Measurements from ENCODE around the gene HSPB6. TPM values are rescaled to one million over a fixed set of nuclear protein-coding genes. Genes with fewer than 3 reads are reported as not detected.

The HSPB6 gene
- total RNA-seq, 1 donor from 2014 or later: 21.7 TPM

DNA sequence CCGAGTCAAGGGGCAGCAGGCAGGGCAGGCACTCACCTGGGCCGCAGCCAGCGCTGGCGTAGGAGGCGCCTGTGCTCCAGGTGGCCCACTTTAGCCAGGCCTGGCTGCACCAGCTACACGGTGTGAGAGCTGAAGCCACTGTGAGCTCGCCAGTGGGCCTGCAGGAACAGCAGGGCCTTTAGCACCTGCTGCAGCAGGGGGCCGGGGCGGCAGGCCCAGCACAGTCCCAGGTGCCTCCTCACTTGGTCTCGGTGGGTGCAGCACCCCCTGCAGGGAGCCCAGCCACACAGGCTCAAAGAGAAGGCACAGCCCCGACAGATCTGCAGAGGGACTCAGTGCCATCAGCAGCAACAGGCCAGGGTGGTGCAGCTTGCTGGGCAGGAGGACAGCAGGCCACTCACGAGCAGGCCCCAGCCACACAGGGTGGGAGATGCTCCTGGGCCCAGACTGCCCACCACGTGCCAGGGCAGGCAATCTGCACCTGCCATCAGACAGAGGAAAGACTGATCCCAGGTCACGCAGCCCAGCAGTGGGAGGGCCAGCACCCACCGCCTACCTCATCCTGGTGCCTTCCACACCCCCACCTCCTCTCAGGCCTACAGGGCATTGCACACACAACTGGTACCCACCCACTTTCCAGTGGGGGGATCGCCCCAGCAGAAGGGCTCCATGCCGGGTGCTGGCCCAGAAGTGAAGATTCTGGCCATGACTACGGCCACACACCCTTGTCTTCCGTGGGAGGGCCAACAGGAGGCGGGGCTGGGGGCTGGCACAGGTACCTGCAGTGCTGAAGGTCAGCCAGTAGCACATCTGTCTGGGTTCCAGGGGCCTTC is 34.4 kb upstream of the HSPB6 start:
- H3K4me1 Mint-ChIP-seq: no peaks in the 10 kb centered on the region
- no peak for DNase-seq (ENCODE audit: low spot score in 2 of 2, unreplicated experiment in 2 of 2)
- TF ChIP-seq, protein P1, sequence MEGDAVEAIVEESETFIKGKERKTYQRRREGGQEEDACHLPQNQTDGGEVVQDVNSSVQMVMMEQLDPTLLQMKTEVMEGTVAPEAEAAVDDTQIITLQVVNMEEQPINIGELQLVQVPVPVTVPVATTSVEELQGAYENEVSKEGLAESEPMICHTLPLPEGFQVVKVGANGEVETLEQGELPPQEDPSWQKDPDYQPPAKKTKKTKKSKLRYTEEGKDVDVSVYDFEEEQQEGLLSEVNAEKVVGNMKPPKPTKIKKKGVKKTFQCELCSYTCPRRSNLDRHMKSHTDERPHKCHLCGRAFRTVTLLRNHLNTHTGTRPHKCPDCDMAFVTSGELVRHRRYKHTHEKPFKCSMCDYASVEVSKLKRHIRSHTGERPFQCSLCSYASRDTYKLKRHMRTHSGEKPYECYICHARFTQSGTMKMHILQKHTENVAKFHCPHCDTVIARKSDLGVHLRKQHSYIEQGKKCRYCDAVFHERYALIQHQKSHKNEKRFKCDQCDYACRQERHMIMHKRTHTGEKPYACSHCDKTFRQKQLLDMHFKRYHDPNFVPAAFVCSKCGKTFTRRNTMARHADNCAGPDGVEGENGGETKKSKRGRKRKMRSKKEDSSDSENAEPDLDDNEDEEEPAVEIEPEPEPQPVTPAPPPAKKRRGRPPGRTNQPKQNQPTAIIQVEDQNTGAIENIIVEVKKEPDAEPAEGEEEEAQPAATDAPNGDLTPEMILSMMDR (IDR thresholded peaks at IDR 0.05; ENCODE audit: unreplicated experiment): no peak
- H3K27ac Mint-ChIP-seq: no peak overlapping the region
- no peaks in the 10 kb centered on the region for H3K36me3 Mint-ChIP-seq
- peaks cover 23% of the 10 kb centered on the region for H3K27me3 Mint-ChIP-seq (ENCODE audit: low read depth)
- no peaks in the 10 kb centered on the region for H3K9me3 Mint-ChIP-seq
- no peak overlapping the region for H3K4me3 Mint-ChIP-seq

DNA sequence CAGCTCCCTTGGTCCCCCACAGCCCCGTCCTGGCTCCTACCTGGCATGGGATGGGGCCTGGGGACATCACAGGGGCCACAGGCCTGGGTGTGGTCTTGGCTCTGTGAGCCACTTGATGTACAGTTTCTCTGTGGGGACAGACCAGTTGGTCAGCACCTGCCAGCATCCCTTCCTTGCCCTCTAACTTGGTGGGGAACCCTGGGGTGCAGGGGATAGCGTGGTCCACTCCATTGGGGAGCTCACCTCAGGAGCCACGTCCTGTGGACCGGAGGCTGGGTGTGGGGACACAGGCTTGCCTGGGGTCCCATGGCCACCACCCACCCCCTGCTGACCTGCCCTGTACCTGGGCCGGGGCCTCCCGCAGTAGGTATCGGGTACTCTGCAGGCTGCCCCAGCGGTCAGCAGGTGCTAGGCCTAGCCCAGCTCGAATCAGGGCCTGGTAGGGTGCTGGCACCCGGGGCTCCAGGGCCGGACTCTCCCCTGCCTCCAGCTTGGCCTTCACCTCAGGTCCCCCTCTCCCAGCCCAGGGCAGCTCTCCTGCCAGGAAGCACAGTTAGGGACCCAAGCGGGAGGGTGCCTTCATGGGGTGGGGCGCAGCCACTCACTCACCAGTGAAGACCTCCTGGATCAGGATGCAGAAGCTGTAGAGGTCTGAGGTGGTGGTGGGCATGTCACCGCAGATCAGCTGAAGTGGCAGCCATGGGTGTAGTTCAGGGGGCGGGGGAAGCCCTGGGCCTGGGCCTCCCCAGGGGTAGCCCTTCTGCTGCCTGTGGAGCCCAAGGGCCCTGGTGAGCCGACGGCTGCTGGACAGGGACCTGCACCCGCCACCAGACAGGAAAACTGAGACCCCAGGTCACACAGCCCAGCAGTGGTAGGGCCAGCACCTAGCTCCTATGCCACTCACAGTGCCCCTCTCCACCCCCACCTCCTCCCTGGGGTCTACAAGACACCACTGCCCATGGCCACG is 33.4 kb upstream of the HSPB6 start:
- no peak overlapping the region for H3K4me3 Mint-ChIP-seq
- H3K27me3 Mint-ChIP-seq (ENCODE audit: low read depth): peaks cover 14% of the 10 kb centered on the region
- TF ChIP-seq, protein P1 (IDR thresholded peaks at IDR 0.05; ENCODE audit: unreplicated experiment): no peak
- no peak for DNase-seq (ENCODE audit: low spot score in 2 of 2, unreplicated experiment in 2 of 2)
- H3K36me3 Mint-ChIP-seq: no peaks in the 10 kb centered on the region
- no peaks in the 10 kb centered on the region for H3K9me3 Mint-ChIP-seq
- H3K27ac Mint-ChIP-seq: no peak overlapping the region
- no peaks in the 10 kb centered on the region for H3K4me1 Mint-ChIP-seq

DNA sequence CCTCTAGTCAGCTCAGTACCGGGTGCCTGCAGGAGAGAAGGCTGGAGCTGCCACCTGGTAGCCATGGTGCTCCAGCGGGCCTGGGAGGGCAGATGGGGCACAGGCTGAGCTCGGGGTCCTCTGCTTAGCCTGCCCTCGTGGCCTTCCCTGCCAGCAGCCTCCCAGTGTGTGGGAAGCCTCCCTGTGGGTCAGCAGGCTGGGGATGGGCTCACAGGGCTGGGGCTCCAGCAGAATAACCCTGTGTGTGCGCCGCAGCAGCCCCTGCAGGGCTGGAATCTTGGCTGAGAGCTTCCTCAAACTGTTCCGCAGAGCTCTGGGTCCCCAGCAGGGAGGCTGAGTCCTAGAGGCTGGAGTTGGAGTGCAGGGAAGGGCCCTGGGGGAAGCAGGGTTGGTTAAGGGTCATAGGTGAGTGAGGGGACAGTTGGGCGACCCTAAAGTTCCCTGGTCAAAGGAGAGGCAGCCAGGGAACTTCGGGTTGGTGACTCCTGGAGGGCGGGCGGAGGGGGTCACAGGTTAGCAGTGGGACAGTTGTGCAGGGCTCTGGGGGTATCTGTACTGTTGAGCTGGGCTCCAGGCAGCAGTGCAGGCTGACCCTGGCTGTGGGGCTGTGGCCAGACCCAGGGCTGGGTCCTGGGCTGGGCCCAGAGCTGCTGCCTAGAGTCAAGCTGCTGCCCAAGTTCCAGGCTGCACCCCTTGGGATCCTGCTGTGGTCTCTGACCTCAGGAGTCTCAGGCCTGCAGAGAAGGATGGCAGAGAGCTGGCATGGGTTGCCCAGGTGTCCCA is 32.6 kb upstream of the HSPB6 start:
- Mint-ChIP-seq H3K27me3 (ENCODE audit: low read depth) (peaks cover 7% of the 10 kb centered on the region), H3K27ac (no peak overlapping the region), H3K4me1 (no peaks in the 10 kb centered on the region), H3K4me3 (no peak overlapping the region), H3K9me3 (no peaks in the 10 kb centered on the region), H3K36me3 (no peaks in the 10 kb centered on the region)
- DNase-seq (ENCODE audit: low spot score in 2 of 2, unreplicated experiment in 2 of 2): no peak
- TF ChIP-seq, protein P1 (IDR thresholded peaks at IDR 0.05; ENCODE audit: unreplicated experiment): no peak

DNA sequence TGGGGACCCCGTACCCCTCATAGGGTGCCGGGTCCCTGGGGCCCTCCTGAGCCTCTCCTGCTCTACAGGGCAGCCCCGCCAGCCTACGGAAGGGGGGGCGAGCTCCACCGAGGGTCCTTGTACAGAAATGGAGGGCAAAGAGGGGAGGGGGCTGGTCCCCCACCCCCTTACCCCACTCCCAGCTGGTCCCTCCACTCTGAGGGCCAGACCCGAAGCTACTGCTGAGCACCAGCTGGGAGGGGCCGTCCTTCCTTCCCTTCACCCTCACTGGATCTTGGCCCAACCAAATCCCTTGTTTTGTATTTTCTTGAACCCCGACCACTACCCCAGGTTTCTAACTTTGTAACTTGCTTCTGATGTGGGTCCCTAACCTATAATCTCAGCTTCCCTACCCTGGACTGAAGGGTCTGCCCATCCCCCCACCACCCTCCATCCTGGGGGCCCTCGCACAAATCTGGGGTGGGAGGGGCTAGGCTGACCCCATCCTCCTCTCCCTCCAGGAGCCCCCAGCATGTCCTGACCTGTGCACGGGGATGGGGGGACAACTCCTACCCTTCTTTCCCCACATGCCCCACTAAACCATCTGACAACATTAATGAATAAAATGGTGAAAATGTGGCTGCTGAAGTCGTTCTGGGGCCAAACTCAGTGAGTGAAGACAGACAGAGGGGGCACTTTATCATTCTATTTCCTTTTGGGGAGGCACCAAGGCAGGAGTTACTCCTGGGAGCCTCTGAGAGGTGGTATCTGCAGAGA is 31.6 kb upstream of the HSPB6 start:
- no peaks in the 10 kb centered on the region for H3K4me1 Mint-ChIP-seq
- H3K36me3 Mint-ChIP-seq: peaks cover 2% of the 10 kb centered on the region
- TF ChIP-seq, protein P1 (IDR thresholded peaks at IDR 0.05; ENCODE audit: unreplicated experiment): no peak
- H3K27ac Mint-ChIP-seq: no peak overlapping the region
- peaks cover 4% of the 10 kb centered on the region for H3K27me3 Mint-ChIP-seq (ENCODE audit: low read depth)
- no peaks in the 10 kb centered on the region for H3K9me3 Mint-ChIP-seq
- DNase-seq (ENCODE audit: low spot score in 2 of 2, unreplicated experiment in 2 of 2): no peak
- H3K4me3 Mint-ChIP-seq: no peak overlapping the region
